ENCODE measurements around the gene ARMH1.
"Not testable (repeated sequence)": the region's sequence is repeated elsewhere in the genome, so short reads cannot be mapped to it uniquely, and the experiment has no call there.

The ARMH1 gene

GRCh38 chr1:44723496-44724295 lies 49.2 kb downstream of the ARMH1 start:
- DNase-seq, result no peak

GRCh38 chr1:44724296-44724954 lies 49.9 kb downstream of the ARMH1 start:
- DNase-seq, result no peak

DNA sequence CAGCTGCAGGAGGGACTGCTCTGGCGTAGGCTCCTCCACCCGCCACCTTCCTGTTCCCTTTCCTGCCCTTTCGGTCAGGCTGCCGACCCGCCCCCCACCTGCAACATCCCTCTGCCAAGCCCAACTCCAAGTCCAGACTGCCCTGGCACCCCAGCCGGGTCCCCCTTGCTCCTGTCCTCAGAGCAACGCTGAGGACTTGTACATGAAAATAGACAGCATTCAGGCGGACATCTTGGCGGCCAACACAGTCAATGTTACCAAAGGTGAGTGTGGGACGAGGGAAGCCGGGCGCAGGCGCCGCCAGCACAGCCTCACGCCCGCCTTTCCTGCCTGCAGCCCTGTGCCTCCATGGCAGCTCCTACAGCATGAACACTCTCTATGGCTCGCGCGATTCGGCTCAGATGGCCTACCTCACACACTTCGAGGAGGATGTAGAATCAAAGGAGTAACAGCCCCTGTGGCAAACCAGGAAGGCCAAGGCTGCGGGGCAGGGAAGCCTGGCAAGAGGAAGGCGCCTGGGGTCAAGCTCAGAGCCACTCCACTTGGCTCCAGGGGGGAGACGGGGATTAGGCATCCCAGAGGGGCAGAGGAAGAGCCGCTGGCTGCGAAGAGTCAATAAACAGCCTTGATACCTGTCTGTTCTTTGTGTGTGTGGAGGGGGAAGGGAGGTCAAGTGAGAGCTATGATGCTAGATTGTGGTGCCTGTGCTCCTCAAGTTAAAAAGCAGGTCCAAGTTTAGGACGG lies 50.6 kb downstream of the ARMH1 start:
- no peak for DNase-seq

DNA sequence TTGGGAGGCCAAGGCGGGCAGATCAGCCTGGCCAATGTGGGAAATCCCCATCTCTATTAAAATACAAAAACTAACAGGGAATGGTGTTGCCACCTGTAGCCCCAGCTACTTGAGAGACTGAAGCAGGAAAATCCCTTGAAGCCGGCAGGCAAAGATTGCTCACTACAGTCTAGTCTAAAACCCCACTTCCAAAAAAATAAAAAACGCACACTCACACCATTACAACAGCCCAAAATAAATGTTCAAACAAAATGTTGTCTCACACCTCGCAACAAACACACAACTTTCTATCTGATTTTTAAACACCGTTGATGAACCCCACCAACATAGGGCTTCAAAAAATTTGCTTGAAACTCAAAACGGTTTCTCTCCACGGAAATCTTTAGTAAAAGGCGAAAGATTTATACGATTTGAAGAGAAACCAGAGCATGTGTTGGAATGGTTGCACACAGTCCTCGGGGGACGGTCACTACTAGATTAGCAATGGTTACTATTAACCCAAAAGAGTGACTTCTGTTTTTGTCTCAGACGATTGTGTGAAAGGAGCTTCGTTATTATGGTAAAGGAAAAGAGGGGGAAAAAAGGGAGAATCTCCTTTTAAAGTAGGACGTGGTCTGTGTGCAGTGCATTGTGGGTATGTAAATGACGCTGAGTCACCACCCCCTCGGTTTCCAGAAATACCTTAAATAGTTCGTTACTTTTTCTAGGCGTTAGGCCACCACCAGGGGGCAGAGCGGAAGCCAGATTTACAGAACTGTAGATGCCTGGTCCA lies 56.4 kb downstream of the ARMH1 start, which contains the start of gene RNU5D-1:
RNU5D-1 (minus strand) TSS at position 430 of the 772 bp plus-strand sequence.
- DNase-seq, result peak; percentile 85 to 95 (median 87)

DNA sequence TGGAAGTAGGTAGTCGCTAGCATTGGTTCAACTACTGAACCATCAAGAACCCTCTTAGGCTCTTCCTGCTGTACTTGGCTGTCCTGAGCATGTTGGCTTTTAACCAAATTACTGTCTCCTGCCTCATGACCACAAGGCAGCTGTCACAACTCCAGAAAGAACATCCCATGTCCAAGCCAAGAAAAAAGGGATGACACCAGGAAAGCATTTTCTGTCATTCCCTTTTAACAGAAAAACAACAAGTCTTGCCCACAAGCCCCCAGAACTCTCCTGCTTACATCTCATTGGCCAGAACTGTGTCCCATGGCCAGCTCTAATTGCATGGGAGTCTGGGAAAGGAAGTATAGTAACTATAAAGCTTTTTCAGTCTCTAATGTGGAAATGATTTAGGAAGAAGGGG lies 58.9 kb downstream of the ARMH1 start:
- no peak for DNase-seq

DNA sequence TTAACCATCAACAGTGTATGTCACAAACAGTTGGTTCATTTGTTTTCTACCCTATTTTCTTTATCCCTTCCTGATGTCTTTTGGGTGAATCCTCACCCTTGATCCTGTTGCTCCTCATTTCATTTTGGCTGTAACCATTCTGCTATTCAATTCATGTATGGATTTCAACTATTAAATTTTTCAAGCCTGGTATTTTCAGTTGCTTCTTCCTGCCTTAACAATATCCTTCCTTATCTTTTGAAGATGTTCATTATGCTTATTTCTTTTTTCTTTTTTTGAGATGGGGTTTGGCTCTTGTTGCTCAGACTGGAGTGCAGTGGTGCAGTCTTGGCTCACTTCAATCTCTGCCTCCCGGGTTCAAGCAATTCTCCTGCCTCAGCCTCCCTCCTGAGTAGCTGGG lies 59.3 kb downstream of the ARMH1 start:
- no peak for DNase-seq

GRCh38 chr1:44735992-44736391 lies 61.5 kb downstream of the ARMH1 start:
- DNase-seq, result no peak

DNA sequence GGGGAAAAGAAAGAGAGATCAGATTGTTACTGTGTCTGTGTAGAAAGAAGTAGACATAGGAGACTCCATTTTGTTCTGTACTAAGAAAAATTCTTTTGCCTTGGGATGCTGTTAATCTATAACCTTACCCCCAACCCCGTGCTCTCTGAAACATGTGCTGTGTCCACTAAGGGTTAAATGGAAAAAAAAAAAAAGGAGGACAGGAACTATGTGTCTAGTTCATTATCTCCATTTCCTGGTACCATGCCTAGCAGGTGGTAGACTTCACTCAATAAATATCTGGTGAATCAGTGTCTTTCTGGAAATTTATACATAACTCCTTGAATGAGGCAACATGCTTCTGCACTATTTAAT lies 64.4 kb downstream of the ARMH1 start:
- DNase-seq, result not testable (repeated sequence)

GRCh38 chr1:44739307-44740178 lies 65.0 kb downstream of the ARMH1 start, which contains the start of gene KIF2C:
Gene KIF2C, plus strand, starts transcription at chr1:44739837. Its CDS starts 96 bp downstream, at chr1:44739933.
- DNase-seq, result peak; percentile 91 to 93 (median 92)

DNA sequence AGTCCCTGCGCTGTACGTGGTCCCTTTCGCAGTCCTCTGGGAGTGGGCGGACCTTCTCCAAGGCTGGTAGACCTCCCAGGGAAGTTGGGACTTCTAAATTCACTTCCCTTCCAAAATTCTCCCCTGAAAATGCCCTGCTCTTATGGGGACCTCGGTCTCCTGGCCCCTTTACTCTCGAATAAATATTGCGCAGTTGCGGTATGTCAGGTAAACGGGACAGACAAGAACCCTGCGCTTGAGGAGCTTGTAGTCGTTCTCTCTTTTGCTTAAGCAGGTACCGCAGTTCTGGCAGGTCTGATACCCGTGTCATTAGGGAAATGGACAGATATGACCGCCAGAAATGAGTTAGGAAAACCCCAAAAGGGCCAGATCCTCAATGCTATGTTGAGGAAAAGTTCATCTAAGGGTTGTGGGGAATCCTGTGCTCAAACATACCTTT lies 65.7 kb downstream of the ARMH1 start:
- DNase-seq, result no peak

- DNase-seq, result no peak
These were observed 68.7 kb downstream of the ARMH1 start for GRCh38 chr1:44743211-44743610.

DNA sequence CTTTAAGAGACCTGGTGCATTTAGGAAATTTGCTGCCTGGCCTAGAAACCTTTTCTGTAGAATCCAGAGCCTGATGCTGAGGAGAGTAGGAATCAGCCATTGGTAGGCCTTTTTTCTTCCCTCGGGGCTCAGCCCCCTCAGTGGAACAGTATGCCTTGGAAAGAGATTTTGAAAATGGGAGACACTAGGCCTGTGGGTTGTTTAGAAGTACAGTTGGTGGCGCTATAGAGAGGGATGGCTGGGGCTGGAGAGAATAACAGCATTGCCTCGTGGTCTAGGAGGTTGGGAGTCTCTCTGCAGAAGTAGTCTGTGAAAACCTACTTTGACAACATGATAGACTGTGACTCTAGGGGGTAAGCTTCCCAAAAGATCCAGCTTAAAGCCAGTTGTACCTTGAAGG lies 73.4 kb downstream of the ARMH1 start:
- DNase-seq, result no peak

DNA sequence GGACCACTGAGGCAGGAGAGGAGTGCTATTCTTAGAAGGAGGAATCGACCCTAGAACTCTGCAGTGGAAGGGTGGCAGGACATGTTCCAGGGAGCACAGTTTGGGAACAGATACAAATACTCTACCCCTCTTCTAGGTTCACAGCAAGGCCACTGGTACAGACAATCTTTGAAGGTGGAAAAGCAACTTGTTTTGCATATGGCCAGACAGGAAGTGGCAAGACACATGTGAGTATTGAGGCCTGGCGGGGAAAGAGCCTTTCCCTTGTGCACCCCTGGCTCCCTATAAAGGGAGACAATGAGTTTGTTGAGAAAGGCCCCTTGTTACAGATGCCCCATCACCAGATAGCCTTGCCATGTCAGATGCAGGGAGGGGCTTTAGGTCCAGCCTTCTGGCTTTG lies 82.9 kb downstream of the ARMH1 start:
- no peak for DNase-seq

DNA sequence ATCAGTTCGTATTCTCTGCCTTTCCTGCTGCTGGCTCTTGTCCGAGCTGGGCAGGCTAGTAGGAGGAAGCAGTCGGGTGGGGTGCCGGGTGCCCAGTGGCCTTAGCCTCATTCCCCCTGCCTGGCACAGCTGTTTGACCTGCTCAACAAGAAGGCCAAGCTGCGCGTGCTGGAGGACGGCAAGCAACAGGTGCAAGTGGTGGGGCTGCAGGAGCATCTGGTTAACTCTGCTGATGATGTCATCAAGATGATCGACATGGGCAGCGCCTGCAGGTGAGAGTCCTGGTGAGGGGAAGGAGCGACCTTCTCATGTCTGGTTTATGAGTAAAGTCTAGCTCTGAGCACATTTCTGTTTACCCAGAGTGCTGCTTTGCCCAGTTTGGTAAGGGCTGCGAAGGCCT lies 84.6 kb downstream of the ARMH1 start:
- DNase-seq, result no peak

GRCh38 chr1:44760876-44761275 lies 86.4 kb downstream of the ARMH1 start:
- DNase-seq, result no peak

DNA sequence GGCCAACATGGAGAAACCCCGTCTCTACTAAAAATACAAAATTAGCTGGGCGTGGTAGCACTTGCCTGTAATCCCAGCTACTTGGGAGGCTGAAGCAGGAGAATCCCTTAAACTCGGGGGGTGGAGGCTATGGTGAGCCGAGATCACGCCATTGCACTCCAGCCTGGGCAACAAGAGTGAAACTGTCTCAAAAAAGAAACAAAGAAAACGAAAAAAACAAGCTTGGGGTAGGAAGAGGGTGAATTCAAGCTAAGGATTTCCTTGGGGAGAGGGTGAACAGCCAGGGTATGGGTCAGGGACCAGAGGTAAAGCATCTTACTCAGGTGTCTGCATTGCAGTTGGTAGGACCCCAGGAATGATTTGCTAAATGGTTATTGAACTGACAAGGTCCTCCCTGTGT lies 91.9 kb downstream of the ARMH1 start:
- DNase-seq, result not testable (repeated sequence)

All from activated CD4-positive, CD25-positive, alpha-beta regulatory T cell (primary cell).